Uterus (tissue), 2 donors: ENCODE measurements around the gene PDE6B.

Experiments
- POLR2A ChIP-seq, 2 donors: fragments of 450-650 bp; IDR thresholded peaks; one replicate each; pipeline ENCODE4 v1.6.1; 2016; ENCODE audit warnings: antibody characterized with exemption in 2 of 2, mild to moderate bottlenecking in 1 of 2, moderate library complexity in 1 of 2
- TF ChIP-seq, protein P1 (sequence below), 4 experiments: fragments of 200-600 bp in 2 of 4; fragments of 450-650 bp in 2 of 4; sonication (generic) in 2 of 4; IDR thresholded peaks; one replicate each; pipeline ENCODE4 v1.5.1; 2016 to 2019; ENCODE audit warnings: antibody characterized with exemption in 4 of 4, mild to moderate bottlenecking in 2 of 4, moderate library complexity in 1 of 4

GRCh38 chr4:636628-637159 is 11.3 kb downstream of the PDE6B start:
- TF ChIP-seq, protein P1, sequence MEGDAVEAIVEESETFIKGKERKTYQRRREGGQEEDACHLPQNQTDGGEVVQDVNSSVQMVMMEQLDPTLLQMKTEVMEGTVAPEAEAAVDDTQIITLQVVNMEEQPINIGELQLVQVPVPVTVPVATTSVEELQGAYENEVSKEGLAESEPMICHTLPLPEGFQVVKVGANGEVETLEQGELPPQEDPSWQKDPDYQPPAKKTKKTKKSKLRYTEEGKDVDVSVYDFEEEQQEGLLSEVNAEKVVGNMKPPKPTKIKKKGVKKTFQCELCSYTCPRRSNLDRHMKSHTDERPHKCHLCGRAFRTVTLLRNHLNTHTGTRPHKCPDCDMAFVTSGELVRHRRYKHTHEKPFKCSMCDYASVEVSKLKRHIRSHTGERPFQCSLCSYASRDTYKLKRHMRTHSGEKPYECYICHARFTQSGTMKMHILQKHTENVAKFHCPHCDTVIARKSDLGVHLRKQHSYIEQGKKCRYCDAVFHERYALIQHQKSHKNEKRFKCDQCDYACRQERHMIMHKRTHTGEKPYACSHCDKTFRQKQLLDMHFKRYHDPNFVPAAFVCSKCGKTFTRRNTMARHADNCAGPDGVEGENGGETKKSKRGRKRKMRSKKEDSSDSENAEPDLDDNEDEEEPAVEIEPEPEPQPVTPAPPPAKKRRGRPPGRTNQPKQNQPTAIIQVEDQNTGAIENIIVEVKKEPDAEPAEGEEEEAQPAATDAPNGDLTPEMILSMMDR (IDR thresholded peaks at IDR 0.05) = no peak
- TF ChIP-seq POLR2A (IDR thresholded peaks at IDR 0.05) = no peak
